ENCODE data around the gene ATG13.

The ATG13 gene

DNA sequence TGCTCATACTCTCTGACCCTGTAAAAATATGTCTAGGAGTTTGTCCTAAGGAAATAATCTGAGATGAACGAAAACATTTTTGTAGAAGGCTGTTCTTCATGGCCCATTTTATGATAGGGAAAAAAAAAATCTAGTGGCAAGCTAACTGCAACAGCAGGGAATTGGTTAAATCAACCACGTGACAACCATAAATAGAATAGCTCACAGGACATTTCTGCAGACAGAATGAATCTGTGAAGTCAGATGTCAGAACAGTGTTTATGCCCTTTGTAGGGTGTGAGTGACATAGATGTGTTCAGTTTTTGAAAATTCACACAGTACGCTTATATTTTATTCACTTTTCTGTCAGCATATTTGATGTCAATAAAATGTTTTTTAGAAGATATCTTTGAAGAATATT, 67.0 kb downstream of the ATG13 start:
- Histone ChIP-seq H3K36me3 (ENCODE audit: control insufficient read depth, insufficient read depth, low read length) (peaks cover 86% of the 10 kb centered on the region), H3K9me3 (ENCODE audit: control insufficient read depth, low read length) (no peaks in the 10 kb centered on the region), H3K27ac (ENCODE audit: low read depth, low read length, severe bottlenecking) (no peak overlapping the region), H3K4me1 (ENCODE audit: control insufficient read depth, insufficient read depth, low read length, poor library complexity, severe bottlenecking) (no peaks in the 10 kb centered on the region), H3K4me3 (ENCODE audit: extremely low read depth, insufficient read depth, low read length, poor library complexity, severe bottlenecking) (no peak overlapping the region)
- 100% methylated on average over 2 of the region's 3 CpGs for WGBS, 2 experiments (ENCODE audit: insufficient coverage in 2 of 2)

DNA sequence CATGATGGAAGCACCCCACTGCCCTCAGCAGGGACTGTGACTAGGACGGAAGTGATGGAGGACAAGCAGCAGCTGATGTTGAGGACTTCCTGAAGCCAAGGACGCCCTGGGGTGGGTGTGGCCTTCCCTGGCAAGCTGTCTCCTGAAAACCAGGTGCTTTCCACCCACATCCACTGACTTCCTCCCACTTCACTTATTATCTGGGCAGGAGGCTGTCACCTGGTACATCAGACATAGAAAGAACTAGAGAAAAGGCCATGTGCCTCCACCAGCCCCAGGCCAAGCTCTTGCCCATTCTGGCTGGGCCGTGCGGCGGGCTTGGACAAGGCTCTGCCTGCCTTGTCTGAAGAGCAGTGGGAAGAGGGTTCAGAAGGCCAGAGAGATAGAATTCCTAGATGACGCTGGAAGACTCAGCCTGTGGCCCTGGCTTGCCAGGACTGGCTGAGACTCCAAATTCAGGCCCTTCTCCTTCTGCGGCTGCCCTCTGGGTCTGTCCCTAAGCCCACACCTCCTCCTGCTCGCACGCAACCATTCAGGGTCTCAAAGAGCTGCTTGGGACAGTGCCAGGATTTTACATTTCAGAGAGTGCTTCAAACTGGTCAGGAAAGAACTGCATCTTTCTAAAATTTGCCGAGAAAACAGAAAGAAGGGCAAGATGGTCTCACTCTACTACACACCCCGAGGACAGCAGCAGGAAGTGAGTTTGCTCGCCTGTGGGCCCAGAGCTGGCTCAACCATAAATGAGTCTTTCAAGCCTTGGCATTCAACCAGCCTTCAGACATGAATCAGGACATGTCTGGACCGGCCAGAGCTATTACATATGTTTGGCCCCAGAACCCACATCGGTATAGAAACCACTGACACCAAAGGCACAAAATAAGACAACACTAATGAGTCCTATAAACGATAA, 69.8 kb downstream of the ATG13 start:
- peaks cover 73% of the 10 kb centered on the region for H3K36me3 ChIP-seq (ENCODE audit: control insufficient read depth, insufficient read depth, low read length)
- H3K27ac ChIP-seq (ENCODE audit: low read depth, low read length, severe bottlenecking), result no peak overlapping the region
- peaks cover under 1% of the 10 kb centered on the region for H3K4me1 ChIP-seq (ENCODE audit: control insufficient read depth, insufficient read depth, low read length, poor library complexity, severe bottlenecking)
- H3K9me3 ChIP-seq (ENCODE audit: control insufficient read depth, low read length), result no peaks in the 10 kb centered on the region
- H3K4me3 ChIP-seq (ENCODE audit: extremely low read depth, insufficient read depth, low read length, poor library complexity, severe bottlenecking), result no peak overlapping the region
- WGBS, 2 experiments (ENCODE audit: insufficient coverage in 2 of 2), result 93 to 96% methylated on average over 15 of the region's 15 CpGs

DNA sequence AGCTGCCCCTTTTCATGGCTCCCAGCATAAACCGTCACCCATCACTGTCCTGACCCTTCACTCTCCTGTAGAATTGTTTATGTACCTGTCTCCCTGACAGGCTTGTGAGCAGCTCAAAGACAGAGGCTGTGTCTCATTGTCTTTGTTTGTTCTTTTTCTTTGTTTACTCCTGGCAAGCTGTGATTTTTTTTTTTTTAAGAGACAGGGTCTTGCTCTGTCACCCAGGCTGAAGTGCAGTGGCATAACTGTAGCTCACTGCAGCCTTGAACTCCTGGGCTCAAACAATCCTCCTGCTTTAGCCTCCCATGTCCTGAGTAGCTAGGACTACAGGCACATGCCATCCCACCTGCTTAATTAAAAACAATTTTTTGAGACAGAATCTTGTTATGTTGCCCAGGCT, 73.3 kb downstream of the ATG13 start:
- no peaks in the 10 kb centered on the region for H3K9me3 ChIP-seq (ENCODE audit: control insufficient read depth, low read length)
- H3K4me1 ChIP-seq (ENCODE audit: control insufficient read depth, insufficient read depth, low read length, poor library complexity, severe bottlenecking), result peaks cover 5% of the 10 kb centered on the region
- no peak overlapping the region for H3K27ac ChIP-seq (ENCODE audit: low read depth, low read length, severe bottlenecking)
- 86 to 100% methylated on average over 1 of the region's 1 CpG for WGBS, 2 experiments (ENCODE audit: insufficient coverage in 2 of 2)
- no peak overlapping the region for H3K4me3 ChIP-seq (ENCODE audit: extremely low read depth, insufficient read depth, low read length, poor library complexity, severe bottlenecking)
- H3K36me3 ChIP-seq (ENCODE audit: control insufficient read depth, insufficient read depth, low read length), result peaks cover 81% of the 10 kb centered on the region

DNA sequence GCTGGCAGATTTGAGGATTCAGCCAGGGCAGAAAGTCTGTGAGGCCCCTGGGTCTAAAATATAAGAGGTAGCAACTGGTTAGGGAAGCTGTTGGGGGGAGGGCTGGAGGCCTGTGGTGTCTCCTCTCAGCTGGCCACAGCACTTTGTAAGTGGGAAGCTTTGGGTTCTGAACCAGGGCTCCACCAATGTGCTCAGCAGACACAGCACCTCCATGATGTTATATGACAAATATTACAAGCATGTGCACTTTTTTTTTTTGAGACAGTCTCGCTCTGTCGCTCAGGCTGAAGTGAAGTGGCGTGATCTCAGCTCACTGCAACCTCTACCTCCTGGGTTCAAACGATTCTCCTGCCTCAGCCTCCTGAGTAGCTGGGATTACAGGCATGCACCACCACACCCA, 75.1 kb downstream of the ATG13 start:
- no peaks in the 10 kb centered on the region for H3K9me3 ChIP-seq (ENCODE audit: control insufficient read depth, low read length)
- WGBS, 2 experiments (ENCODE audit: insufficient coverage in 2 of 2), result 100% methylated on average over 1 to 2 of the region's 4 CpGs
- H3K27ac ChIP-seq (ENCODE audit: low read depth, low read length, severe bottlenecking), result no peak overlapping the region
- H3K36me3 ChIP-seq (ENCODE audit: control insufficient read depth, insufficient read depth, low read length), result peaks cover 74% of the 10 kb centered on the region
- no peak overlapping the region for H3K4me3 ChIP-seq (ENCODE audit: extremely low read depth, insufficient read depth, low read length, poor library complexity, severe bottlenecking)
- H3K4me1 ChIP-seq (ENCODE audit: control insufficient read depth, insufficient read depth, low read length, poor library complexity, severe bottlenecking), result peaks cover 7% of the 10 kb centered on the region

DNA sequence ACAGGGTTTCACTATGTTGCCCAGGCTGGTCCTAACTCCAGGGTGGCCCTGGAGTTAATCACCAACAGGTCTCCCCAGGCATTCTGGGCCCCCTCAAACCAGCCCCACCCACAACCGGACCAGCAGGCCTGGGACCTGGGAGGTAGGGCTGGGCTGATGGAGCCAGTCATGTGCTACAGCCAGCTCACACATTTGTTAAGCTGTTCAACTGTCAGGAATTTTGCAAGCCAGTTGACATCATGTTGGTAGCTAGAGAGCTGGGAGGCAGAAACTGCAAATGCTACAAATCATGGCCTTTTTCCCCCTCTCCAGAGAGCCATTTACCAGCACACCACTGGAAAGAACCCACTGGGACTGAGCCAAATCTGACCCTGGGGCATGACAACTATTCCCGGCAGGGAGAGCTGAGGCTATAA, 76.3 kb downstream of the ATG13 start:
- no peak overlapping the region for H3K27ac ChIP-seq (ENCODE audit: low read depth, low read length, severe bottlenecking)
- peaks cover 16% of the 10 kb centered on the region for H3K4me1 ChIP-seq (ENCODE audit: control insufficient read depth, insufficient read depth, low read length, poor library complexity, severe bottlenecking)
- WGBS, 2 experiments (ENCODE audit: insufficient coverage in 2 of 2), result 80 to 100% methylated on average over 1 of the region's 2 CpGs
- no peak overlapping the region for H3K4me3 ChIP-seq (ENCODE audit: extremely low read depth, insufficient read depth, low read length, poor library complexity, severe bottlenecking)
- no peaks in the 10 kb centered on the region for H3K9me3 ChIP-seq (ENCODE audit: control insufficient read depth, low read length)
- H3K36me3 ChIP-seq (ENCODE audit: control insufficient read depth, insufficient read depth, low read length), result peaks cover 63% of the 10 kb centered on the region

DNA sequence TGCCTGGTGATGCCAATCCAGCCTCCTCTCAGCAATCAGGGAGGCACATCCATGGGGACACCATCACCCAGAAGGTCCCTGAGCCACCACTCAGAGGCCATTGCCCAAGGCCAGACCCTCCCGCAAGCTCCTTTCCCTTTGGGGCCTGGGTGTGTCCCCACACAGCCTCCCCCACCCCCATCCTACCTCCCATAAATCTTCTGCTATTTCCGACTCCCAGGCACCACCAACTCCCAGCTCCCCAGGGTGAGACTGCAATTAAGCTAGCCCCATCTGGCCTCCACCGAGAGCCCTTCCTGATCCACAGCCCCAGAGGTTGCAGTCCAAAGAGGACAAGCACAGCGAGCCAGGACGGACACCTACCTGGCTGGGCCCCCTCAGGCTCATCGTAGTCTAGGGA, 76.7 kb downstream of the ATG13 start:
- Histone ChIP-seq H3K9me3 (ENCODE audit: control insufficient read depth, low read length) (no peaks in the 10 kb centered on the region), H3K36me3 (ENCODE audit: control insufficient read depth, insufficient read depth, low read length) (peaks cover 58% of the 10 kb centered on the region), H3K4me3 (ENCODE audit: extremely low read depth, insufficient read depth, low read length, poor library complexity, severe bottlenecking) (no peak overlapping the region), H3K27ac (ENCODE audit: low read depth, low read length, severe bottlenecking) (no peak overlapping the region), H3K4me1 (ENCODE audit: control insufficient read depth, insufficient read depth, low read length, poor library complexity, severe bottlenecking) (peaks cover 21% of the 10 kb centered on the region)
- 98 to 100% methylated on average over 4 to 6 of the region's 6 CpGs for WGBS, 2 experiments (ENCODE audit: insufficient coverage in 2 of 2)

DNA sequence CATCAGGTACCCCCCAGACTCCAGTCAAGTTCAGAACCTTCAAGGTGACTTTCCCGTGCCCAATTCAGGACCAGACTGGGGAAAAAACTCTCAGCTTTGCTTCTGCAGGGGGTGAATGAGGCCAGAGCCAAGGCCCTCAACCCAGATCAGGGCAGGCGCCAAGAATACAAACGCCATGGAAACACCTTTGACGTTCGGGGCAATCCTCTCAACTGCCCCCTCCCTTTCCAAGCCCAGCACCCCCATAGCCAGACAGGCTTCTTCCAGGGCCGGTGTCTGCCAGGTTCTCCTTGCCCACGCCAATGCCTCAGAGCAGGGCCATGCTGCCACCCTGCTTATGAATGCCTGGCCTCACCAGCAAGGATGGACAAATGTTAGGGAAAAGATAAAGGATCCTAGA, 77.3 kb downstream of the ATG13 start:
- WGBS, 2 experiments (ENCODE audit: insufficient coverage in 2 of 2), result 92 to 96% methylated on average over 6 to 7 of the region's 7 CpGs
- Histone ChIP-seq H3K9me3 (ENCODE audit: control insufficient read depth, low read length) (no peaks in the 10 kb centered on the region), H3K4me3 (ENCODE audit: extremely low read depth, insufficient read depth, low read length, poor library complexity, severe bottlenecking) (no peak overlapping the region), H3K36me3 (ENCODE audit: control insufficient read depth, insufficient read depth, low read length) (peaks cover 54% of the 10 kb centered on the region), H3K4me1 (ENCODE audit: control insufficient read depth, insufficient read depth, low read length, poor library complexity, severe bottlenecking) (peaks cover 22% of the 10 kb centered on the region), H3K27ac (ENCODE audit: low read depth, low read length, severe bottlenecking) (no peak overlapping the region)

DNA sequence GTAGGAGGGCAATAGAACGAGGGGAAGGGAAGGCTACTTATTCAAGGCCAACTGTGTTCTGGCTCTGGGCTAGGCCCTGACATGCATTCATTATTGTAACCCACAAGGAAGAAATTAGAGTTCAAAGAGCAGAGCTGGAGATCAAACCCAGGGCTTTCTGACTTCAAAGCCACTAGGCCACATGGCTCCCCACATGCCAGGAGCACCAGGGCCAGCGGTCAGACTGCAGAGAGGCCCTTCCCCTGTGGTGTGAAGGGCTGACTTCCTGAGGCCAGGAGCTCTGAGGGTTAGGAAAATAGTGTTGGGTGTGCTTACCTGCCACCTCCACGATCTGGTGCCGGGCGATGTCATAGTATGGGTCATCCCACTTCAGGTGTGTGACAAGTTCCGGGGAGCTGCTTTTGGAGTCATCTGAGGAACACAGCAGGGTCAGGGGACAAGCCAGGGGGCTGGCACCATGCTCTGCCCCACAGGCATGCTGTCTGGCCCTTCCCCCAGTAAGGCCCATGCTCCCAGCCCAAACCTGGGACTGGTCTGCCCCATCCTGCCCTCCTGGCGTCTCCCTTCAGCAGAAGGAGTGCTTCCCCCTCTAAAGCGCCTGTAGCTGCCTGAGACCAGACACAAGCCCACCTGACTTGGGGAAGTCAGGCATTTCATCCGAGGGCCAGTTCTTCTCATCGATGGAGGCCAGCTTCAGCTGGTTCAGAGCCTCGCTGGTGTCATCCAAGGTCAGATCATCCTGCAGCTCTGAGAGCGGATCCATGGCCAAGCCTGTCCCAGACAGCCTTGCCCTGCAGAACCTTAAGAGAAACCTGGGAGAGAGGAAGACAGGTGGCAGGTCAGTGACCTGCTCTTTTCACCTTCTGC, 78.2 kb downstream of the ATG13 start:
- Histone ChIP-seq H3K36me3 (ENCODE audit: control insufficient read depth, insufficient read depth, low read length) (peaks cover 50% of the 10 kb centered on the region), H3K27ac (ENCODE audit: low read depth, low read length, severe bottlenecking) (no peak overlapping the region), H3K4me3 (ENCODE audit: extremely low read depth, insufficient read depth, low read length, poor library complexity, severe bottlenecking) (no peak overlapping the region), H3K9me3 (ENCODE audit: control insufficient read depth, low read length) (no peaks in the 10 kb centered on the region), H3K4me1 (ENCODE audit: control insufficient read depth, insufficient read depth, low read length, poor library complexity, severe bottlenecking) (peaks cover 22% of the 10 kb centered on the region)
- WGBS, 2 experiments (ENCODE audit: insufficient coverage in 2 of 2), result 92 to 97% methylated on average over 10 to 11 of the region's 12 CpGs

DNA sequence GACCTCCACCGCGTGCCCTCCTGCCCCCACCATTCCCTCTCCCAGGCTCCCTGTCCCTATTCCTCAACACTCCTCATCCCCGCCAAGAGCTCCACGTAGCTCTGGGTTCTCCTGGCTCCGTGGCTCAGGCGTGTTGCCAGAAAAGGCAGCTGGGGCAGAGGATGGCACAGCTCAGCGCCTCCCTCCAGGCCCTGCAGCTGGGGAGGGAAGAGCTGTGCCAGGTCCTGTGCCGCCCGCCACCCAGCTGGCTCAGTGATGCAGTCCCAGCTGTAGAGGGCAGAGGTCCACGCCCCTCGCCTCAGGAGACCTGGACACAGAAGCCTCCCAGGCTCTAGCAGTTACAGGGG, 78.8 kb downstream of the ATG13 start:
- Histone ChIP-seq H3K9me3 (ENCODE audit: control insufficient read depth, low read length) (no peaks in the 10 kb centered on the region), H3K4me1 (ENCODE audit: control insufficient read depth, insufficient read depth, low read length, poor library complexity, severe bottlenecking) (peaks cover 22% of the 10 kb centered on the region), H3K36me3 (ENCODE audit: control insufficient read depth, insufficient read depth, low read length) (peaks cover 50% of the 10 kb centered on the region), H3K27ac (ENCODE audit: low read depth, low read length, severe bottlenecking) (no peak overlapping the region), H3K4me3 (ENCODE audit: extremely low read depth, insufficient read depth, low read length, poor library complexity, severe bottlenecking) (no peak overlapping the region)
- 96 to 97% methylated on average over 5 to 11 of the region's 11 CpGs for WGBS, 2 experiments (ENCODE audit: insufficient coverage in 2 of 2)

DNA sequence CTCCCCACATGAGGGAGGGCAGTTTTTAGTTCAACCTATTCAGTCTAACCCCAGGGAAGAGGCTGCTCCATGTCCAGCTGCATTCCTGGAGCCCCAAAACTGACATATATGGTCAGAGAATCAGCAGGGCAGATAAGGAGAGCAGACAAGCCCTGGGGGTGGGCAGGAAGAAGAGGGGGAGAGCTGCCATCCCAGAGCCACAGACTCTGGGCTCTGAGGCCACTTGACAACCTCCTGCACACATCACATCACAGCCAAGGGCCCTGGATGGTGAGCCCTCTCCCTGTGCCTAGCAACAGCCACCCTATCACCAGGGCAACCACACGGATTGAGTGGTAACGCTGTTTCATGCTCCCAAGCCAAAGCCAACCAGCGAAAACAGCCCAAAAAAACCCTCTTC, 80.0 kb downstream of the ATG13 start:
- H3K9me3 ChIP-seq (ENCODE audit: control insufficient read depth, low read length), result no peaks in the 10 kb centered on the region
- peaks cover 50% of the 10 kb centered on the region for H3K36me3 ChIP-seq (ENCODE audit: control insufficient read depth, insufficient read depth, low read length)
- WGBS, 2 experiments (ENCODE audit: insufficient coverage in 2 of 2), result 40 to 95% methylated on average over 1 to 3 of the region's 3 CpGs
- H3K27ac ChIP-seq (ENCODE audit: low read depth, low read length, severe bottlenecking), result peak overlapping the region; percentile 77
- peaks cover 25% of the 10 kb centered on the region for H3K4me1 ChIP-seq (ENCODE audit: control insufficient read depth, insufficient read depth, low read length, poor library complexity, severe bottlenecking)
- H3K4me3 ChIP-seq (ENCODE audit: extremely low read depth, insufficient read depth, low read length, poor library complexity, severe bottlenecking), result no peak overlapping the region

Measured in mesodermal cell (in vitro differentiated cells).